Astrocyte (in vitro differentiated cells and primary cell): Measurements from ENCODE around the gene STRA6.

Experiments used
- EZH2 ChIP-seq: IDR thresholded peaks from 2 replicates; pipeline ENCODE4 v1.6.1; 2012; ENCODE audit warnings: mild to moderate bottlenecking, low read length, inconsistent platforms; ENCODE audit not compliant: insufficient read depth
- TF ChIP-seq, protein P1 (sequence below): IDR thresholded peaks from 2 replicates; pipeline ENCODE4 v1.5.1; 2011; ENCODE audit warnings: low read depth, mild to moderate bottlenecking, inconsistent platforms, low read length, moderate library complexity; ENCODE audit not compliant: insufficient read depth

DNA sequence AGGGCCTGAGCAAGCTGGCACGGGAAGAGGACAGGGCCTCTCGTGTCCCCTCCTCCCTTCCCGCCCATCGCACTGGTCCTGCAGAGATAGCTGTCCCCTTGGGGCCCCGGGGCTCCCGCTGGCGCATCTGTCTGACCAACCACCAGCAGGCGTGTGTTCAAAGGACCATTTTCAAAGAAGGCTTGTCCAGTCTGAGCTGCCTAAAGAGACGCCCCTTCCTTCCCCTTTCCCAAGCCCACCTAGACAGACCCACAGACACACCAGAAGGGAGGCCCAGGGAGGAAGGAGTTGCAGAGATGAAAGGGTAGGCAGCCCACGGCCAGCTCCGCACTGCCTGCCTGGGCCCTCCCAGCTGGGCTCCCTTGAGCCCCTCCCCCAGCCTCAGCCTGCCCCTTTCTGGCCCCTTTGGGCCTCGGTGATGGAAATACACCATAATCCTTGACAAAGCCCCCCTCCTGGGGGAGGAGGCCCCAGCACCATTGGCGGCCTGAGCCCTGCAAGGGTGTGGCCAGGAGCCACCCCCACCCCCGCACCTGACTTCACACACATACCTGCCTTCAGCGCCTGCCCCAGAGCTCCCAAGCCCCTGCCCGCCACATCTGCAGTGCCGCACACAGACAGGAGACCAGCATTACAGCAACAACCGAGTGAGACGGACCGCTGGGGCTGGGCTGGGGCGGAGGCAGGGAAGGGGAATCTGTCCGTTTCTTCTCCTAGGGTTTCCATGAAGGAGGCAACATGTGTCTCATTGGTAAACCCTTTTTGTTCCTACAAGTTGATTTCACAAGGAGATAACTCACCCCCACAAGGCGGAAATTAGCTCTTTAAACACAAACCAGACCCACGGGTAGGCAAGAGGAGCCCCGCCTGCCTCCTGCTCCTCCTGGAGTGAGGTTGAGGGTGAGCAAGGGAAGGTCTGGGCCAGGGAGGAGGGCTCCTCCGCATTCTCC, at the start of gene STRA6:
- TF ChIP-seq, protein P1, sequence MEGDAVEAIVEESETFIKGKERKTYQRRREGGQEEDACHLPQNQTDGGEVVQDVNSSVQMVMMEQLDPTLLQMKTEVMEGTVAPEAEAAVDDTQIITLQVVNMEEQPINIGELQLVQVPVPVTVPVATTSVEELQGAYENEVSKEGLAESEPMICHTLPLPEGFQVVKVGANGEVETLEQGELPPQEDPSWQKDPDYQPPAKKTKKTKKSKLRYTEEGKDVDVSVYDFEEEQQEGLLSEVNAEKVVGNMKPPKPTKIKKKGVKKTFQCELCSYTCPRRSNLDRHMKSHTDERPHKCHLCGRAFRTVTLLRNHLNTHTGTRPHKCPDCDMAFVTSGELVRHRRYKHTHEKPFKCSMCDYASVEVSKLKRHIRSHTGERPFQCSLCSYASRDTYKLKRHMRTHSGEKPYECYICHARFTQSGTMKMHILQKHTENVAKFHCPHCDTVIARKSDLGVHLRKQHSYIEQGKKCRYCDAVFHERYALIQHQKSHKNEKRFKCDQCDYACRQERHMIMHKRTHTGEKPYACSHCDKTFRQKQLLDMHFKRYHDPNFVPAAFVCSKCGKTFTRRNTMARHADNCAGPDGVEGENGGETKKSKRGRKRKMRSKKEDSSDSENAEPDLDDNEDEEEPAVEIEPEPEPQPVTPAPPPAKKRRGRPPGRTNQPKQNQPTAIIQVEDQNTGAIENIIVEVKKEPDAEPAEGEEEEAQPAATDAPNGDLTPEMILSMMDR = no peak
- no peak for TF ChIP-seq EZH2
